Natural killer cell (primary cell): Measurements from ENCODE around the gene MBP. TPM values are rescaled to one million over a fixed set of nuclear protein-coding genes. Genes with fewer than 3 reads are reported as not detected.

Experiments used
- ATAC-seq, 3 donors: fragments of 150-1000 bp in 2 of 3; fragments of 200-7000 bp in 1 of 3; cut with Tn5 transposase; 1 replicate in 1 of 3; 2 replicates in 2 of 3; pipeline ENCODE4 v1.10.0; 2021; ENCODE audit warnings: mild to moderate bottlenecking in 2 of 3, moderate library complexity in 2 of 3
- DNase-seq, 2 donors: peaks; one replicate each; pipeline versions ENCODE4 v3.0.0 to v3.0.0-alpha.2; 2013 to 2021; ENCODE audit warnings: mixed read lengths in 1 of 2
- H3K27ac ChIP-seq: one replicate; pipeline ENCODE4 v1.5.1; 2013; ENCODE audit warnings: mild to moderate bottlenecking, low read length
- H3K27me3 ChIP-seq: one replicate; pipeline ENCODE4 v1.6.1; 2013; ENCODE audit warnings: low read length; ENCODE audit not compliant: control insufficient read depth, insufficient read depth
- H3K36me3 ChIP-seq: one replicate; pipeline ENCODE4 v1.6.1; 2013; ENCODE audit warnings: low read length; ENCODE audit not compliant: control insufficient read depth, insufficient read depth
- H3K4me1 ChIP-seq: one replicate; pipeline ENCODE4 v1.6.1; 2013; ENCODE audit warnings: low read length; ENCODE audit not compliant: control insufficient read depth, insufficient read depth
- H3K4me3 ChIP-seq: one replicate; pipeline ENCODE4 v1.5.1; 2013; ENCODE audit warnings: low read length
- H3K9me3 ChIP-seq: one replicate; pipeline ENCODE4 v1.6.1; 2013; ENCODE audit warnings: low read length; ENCODE audit not compliant: control insufficient read depth, insufficient read depth
- H3K27ac Mint-ChIP-seq, 2 donors: one replicate each; pipeline ENCODE4 v1.8.0; 2022; ENCODE audit warnings: mild to moderate bottlenecking in 2 of 2, mixed read lengths in 2 of 2, moderate library complexity in 1 of 2
- H3K27me3 Mint-ChIP-seq, 2 donors: one replicate each; pipeline ENCODE4 v1.8.0; 2022; ENCODE audit warnings: low read depth in 2 of 2, mixed read lengths in 2 of 2
- H3K36me3 Mint-ChIP-seq: one replicate; pipeline ENCODE4 v1.8.0; 2022; ENCODE audit warnings: mixed read lengths
- H3K4me1 Mint-ChIP-seq, 2 donors: one replicate each; pipeline ENCODE4 v1.8.0; 2022; ENCODE audit warnings: mixed read lengths in 2 of 2
- H3K4me3 Mint-ChIP-seq: one replicate; pipeline ENCODE4 v1.8.0; 2022; ENCODE audit warnings: mild to moderate bottlenecking, moderate library complexity, mixed read lengths
- H3K9me3 Mint-ChIP-seq, 2 donors: one replicate each; pipeline ENCODE4 v1.8.0; 2022; ENCODE audit warnings: mixed read lengths in 2 of 2
- WGBS: methylation state at CpG from one replicate; pipeline ENCODE4 v1.1.7; 2013; ENCODE audit warnings: missing lambda C conversion rate; ENCODE audit not compliant: insufficient coverage; 5-methylcytosine and 5-hydroxymethylcytosine counted together
- intact Hi-C: fragments of 100-400 bp; cut with micrococcal nuclease; formaldehyde crosslinking; loops from one replicate; pipeline ENCODE4 v1.14.2; 2022
- total RNA-seq, 4 donors: library from RNA; stranded (reverse); fragments of 120-200 nt in 1 of 4; gene quantifications; one replicate each; pipeline versions ENCODE4 v1.2.3 to v1.2.4, GENCODE V29; 2013 to 2022
- TF ChIP-seq, protein P1 (sequence below): fragments of 200-600 bp; IDR thresholded peaks from one replicate; pipeline ENCODE4 v1.8.0; 2022; ENCODE audit warnings: antibody characterized with exemption

The MBP gene
- total RNA-seq, 3 donors from 2014 or later (not counting 1 experiment from before 2014, with no cell fraction given): 183 to 344 (median 325) TPM

DNA sequence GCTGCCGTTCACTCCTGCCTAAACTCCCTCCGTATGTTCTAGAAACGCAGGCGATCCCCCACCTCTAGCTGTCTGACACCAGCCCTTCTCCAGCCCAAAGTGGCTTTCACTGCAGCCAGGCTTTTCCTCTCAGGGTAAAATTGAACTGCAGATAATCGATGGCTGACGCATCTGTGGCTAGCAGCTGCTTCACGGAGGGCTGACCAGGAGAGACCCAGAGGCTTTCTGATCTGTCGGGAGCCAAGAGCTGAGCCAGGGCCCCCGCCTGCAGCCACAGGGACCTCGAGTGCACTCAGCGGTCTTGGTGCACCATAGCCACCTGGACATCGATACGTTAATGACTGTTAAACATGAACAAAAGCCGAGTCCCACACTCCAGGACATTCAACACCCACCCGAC lies 107.5 kb downstream of the MBP start:
- Histone ChIP-seq H3K4me1 (peaks cover 49% of the 10 kb centered on the region), H3K27ac (no peak overlapping the region), H3K27me3 (no peaks in the 10 kb centered on the region), H3K36me3 (peaks cover 37% of the 10 kb centered on the region), H3K4me3 (no peak overlapping the region), H3K9me3 (no peaks in the 10 kb centered on the region)
- Mint-ChIP-seq H3K4me3 (no peak overlapping the region), H3K27me3 (no peaks in the 10 kb centered on the region), H3K36me3 (no peaks in the 10 kb centered on the region), H3K27ac (peak overlapping the region in 1 of 2 donors; percentile 60), H3K9me3 (no peaks in the 10 kb centered on the region), H3K4me1 (peaks cover 55 to 70% of the 10 kb centered on the region in 2 donors)
- 89% methylated on average over 15 of the region's 15 CpGs for WGBS
- DNase-seq: no peak
- TF ChIP-seq, protein P1, sequence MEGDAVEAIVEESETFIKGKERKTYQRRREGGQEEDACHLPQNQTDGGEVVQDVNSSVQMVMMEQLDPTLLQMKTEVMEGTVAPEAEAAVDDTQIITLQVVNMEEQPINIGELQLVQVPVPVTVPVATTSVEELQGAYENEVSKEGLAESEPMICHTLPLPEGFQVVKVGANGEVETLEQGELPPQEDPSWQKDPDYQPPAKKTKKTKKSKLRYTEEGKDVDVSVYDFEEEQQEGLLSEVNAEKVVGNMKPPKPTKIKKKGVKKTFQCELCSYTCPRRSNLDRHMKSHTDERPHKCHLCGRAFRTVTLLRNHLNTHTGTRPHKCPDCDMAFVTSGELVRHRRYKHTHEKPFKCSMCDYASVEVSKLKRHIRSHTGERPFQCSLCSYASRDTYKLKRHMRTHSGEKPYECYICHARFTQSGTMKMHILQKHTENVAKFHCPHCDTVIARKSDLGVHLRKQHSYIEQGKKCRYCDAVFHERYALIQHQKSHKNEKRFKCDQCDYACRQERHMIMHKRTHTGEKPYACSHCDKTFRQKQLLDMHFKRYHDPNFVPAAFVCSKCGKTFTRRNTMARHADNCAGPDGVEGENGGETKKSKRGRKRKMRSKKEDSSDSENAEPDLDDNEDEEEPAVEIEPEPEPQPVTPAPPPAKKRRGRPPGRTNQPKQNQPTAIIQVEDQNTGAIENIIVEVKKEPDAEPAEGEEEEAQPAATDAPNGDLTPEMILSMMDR: no peak
- ATAC-seq: no peak
- intact Hi-C loops: no loop called here

DNA sequence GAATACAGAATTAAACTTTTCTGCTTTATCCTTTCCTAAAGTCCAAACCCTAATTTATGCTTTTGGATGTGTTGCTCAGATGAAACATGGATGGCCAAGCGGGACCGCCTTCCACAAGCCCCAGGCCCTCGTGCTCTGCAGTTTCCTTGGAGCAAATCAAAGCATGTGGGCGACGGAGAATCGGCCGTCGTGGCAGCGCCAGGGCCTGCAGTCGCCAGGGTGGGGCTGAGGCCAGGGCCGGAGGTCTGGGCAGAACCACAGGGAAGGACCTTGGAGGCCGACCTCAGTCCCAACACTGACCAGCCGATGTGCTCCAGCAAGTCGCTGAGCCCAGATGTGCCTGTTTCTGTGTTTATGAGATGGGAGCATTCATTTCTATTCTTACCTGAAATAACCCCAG lies 108.1 kb downstream of the MBP start:
- 97% methylated on average over 13 of the region's 14 CpGs for WGBS
- H3K36me3 ChIP-seq: peaks cover 38% of the 10 kb centered on the region
- no peak overlapping the region for H3K4me3 ChIP-seq
- no peak for DNase-seq
- Mint-ChIP-seq H3K4me1 (peaks cover 55 to 70% of the 10 kb centered on the region in 2 donors), H3K27ac (peak overlapping the region; percentile 82 to 89), H3K36me3 (no peaks in the 10 kb centered on the region), H3K4me3 (no peak overlapping the region), H3K9me3 (no peaks in the 10 kb centered on the region), H3K27me3 (no peaks in the 10 kb centered on the region)
- peaks cover 49% of the 10 kb centered on the region for H3K4me1 ChIP-seq
- intact Hi-C loops: loop anchor here (5.0 kb wide), 1 partner anchor 33 kb away; no protein-coding TSS in a partner anchor
- no peak for ATAC-seq
- H3K27ac ChIP-seq: no peak overlapping the region
- H3K27me3 ChIP-seq: no peaks in the 10 kb centered on the region
- TF ChIP-seq, protein P1: no peak
- H3K9me3 ChIP-seq: no peaks in the 10 kb centered on the region

DNA sequence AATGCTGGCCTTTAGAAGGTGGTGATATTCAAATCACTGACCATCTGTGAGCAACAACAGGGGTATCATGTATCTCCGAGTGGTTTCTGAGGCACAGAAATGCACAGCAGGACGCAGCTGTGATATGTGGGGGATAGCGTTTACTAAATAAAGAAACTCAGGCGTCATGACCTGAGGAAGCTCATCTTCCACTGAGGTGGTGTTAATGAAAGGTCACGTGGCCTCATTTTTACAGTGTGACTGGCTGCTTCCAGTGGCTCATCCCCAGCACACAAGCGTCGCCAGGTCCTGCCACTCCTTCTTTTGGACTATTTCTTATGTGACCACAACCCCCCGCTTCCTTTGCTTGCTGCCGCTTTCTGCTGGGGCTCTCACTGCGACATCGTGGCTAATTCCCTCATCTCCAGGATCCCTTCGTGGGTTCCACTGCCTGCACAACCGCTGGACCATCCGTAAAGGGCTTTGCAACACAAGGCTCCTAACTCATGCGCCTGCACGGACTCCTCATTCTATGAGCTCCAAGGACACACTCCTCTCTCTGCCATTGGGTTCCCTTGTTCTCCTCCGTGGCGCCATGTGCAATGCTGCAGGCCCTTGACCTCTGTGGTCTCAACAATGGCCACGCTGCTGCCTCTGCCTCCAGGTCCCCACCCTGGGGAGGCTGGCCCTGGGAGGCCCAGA lies 109.3 kb downstream of the MBP start:
- H3K27me3 ChIP-seq: no peaks in the 10 kb centered on the region
- H3K27ac Mint-ChIP-seq: peak overlapping the region; percentile 82 to 89
- H3K4me1 Mint-ChIP-seq: peaks cover 66 to 77% of the 10 kb centered on the region in 2 donors
- H3K36me3 Mint-ChIP-seq: no peaks in the 10 kb centered on the region
- intact Hi-C loops: loop anchor here (5.0 kb wide), 1 partner anchor 34 kb away; no protein-coding TSS in a partner anchor
- no peak overlapping the region for H3K4me3 ChIP-seq
- H3K27me3 Mint-ChIP-seq: no peaks in the 10 kb centered on the region
- peak overlapping the region; percentile 77 for H3K4me3 Mint-ChIP-seq
- H3K9me3 ChIP-seq: no peaks in the 10 kb centered on the region
- H3K9me3 Mint-ChIP-seq: peaks cover 0 to 2% of the 10 kb centered on the region in 2 donors
- TF ChIP-seq, protein P1: no peak
- peaks cover 52% of the 10 kb centered on the region for H3K4me1 ChIP-seq
- DNase-seq (no peak), ATAC-seq (peak; percentile 25 to 81 (median 78))
- H3K27ac ChIP-seq: no peak overlapping the region
- 60% methylated on average over 19 of the region's 19 CpGs for WGBS
- peaks cover 42% of the 10 kb centered on the region for H3K36me3 ChIP-seq
